Measurements from ENCODE around the gene TMEM151A.

DNA sequence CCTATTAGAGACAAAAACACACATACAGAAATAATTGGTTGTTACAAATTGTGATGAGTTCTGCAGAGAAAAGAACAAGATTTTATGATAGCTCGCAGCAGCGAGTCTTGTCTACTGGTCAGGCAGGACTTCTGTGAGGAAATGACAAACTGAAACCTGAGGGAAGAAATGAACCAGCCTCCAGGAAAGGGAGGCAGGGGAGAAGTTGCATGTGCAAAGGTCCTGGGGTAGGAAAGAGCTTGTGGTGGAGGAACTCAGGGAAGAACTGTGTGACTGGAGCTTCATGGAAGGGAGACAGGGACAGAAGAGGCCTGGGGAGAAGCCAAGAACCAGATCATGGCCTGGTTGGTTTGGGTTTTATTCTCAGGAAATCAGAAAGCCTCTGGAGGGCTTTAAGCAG, 32.5 kb upstream of the TMEM151A start:
- TF ChIP-seq CTCF (IDR thresholded peaks at IDR 0.05) (no peak), POLR2A (IDR thresholded peaks at IDR 0.05) (no peak), EP300 (IDR thresholded peaks at IDR 0.05) (no peak), POLR2AphosphoS5 (IDR thresholded peaks at IDR 0.05) (no peak)
